CD4-positive, alpha-beta T cell treated with Interleukin-15 for 1 hour (primary cell): Measurements from ENCODE around the gene CD68.

Source experiments
- DNase-seq: peaks from one replicate; pipeline ENCODE4 v3.0.0-alpha.2; 2020

Gene CD68

GRCh38 chr17:7579001-7579833 lies at the start of gene CD68:
TSS of gene CD68 (plus strand) at chr17:7579638. CDS start at chr17:7579678, 40 bp downstream.
- peak; percentile 88 for DNase-seq

- DNase-seq, result no peak
Observed at GRCh38 chr17:7530023-7530900, 49.2 kb upstream of the CD68 start.

GRCh38 chr17:7538050-7538449 lies 41.4 kb upstream of the CD68 start:
- no peak for DNase-seq

GRCh38 chr17:7538891-7539545 lies 40.4 kb upstream of the CD68 start:
- no peak for DNase-seq

- DNase-seq, result no peak
Observed at GRCh38 chr17:7541074-7541621, 38.3 kb upstream of the CD68 start.

- no peak for DNase-seq
Observed at GRCh38 chr17:7544911-7545310, 34.5 kb upstream of the CD68 start.

GRCh38 chr17:7548585-7549400 lies 30.6 kb upstream of the CD68 start, which contains the start of gene TNFSF12:
TSS of gene TNFSF12 (plus strand) at chr17:7549058. CDS start at chr17:7549154, 96 bp downstream.
- DNase-seq, result peak; percentile 32

GRCh38 chr17:7549401-7550055 lies 29.9 kb upstream of the CD68 start:
- peak; percentile 48 for DNase-seq

- no peak for DNase-seq
Observed at GRCh38 chr17:7550344-7550743, 29.1 kb upstream of the CD68 start.

- DNase-seq, result no peak
Observed at GRCh38 chr17:7551396-7551795, 28.0 kb upstream of the CD68 start.

- DNase-seq, result peak; percentile 59
Observed at GRCh38 chr17:7552621-7553051, 26.8 kb upstream of the CD68 start.

GRCh38 chr17:7553356-7553755 lies 26.1 kb upstream of the CD68 start:
- no peak for DNase-seq

- no peak for DNase-seq
Observed at GRCh38 chr17:7555320-7555948, 24.0 kb upstream of the CD68 start.

- no peak for DNase-seq
Observed at GRCh38 chr17:7556627-7557026, 22.8 kb upstream of the CD68 start.

- no peak for DNase-seq
Observed at GRCh38 chr17:7557147-7557764, 22.2 kb upstream of the CD68 start.

GRCh38 chr17:7557775-7558543 lies 21.5 kb upstream of the CD68 start:
- peak; percentile 69 for DNase-seq

- DNase-seq, result no peak
Observed at GRCh38 chr17:7558544-7559319, 20.7 kb upstream of the CD68 start, which contains the start of gene TNFSF13. TSS of gene TNFSF13 (plus strand) at chr17:7558750. CDS start at chr17:7559040, 290 bp downstream.

GRCh38 chr17:7559320-7560171 lies 19.9 kb upstream of the CD68 start:
- no peak for DNase-seq
